ENCODE results near the gene NINJ2. TPM values are rescaled to one million over a fixed set of nuclear protein-coding genes. Genes with fewer than 3 reads are reported as not detected.
A peak's percentile ranks its signal among the peaks of the same experiment; 100 is the strongest.
"Not testable (repeated sequence)": the region's sequence is repeated elsewhere in the genome, so short reads cannot be mapped to it uniquely, and the experiment has no call there.

NINJ2 gene
- total RNA-seq, 1 donor from 2014 or later, result 0.69 TPM

GRCh38 chr12:638953-639557, 24.2 kb downstream of the NINJ2 start:
- Mint-ChIP-seq H3K9me3 (no peaks in the 10 kb centered on the region), H3K27me3 (ENCODE audit: low read depth) (no peaks in the 10 kb centered on the region), H3K4me3 (no peak overlapping the region), H3K4me1 (peaks cover 9% of the 10 kb centered on the region), H3K27ac (no peak overlapping the region), H3K36me3 (no peaks in the 10 kb centered on the region)
- no peak for TF ChIP-seq CTCF (IDR thresholded peaks at IDR 0.05; ENCODE audit: unreplicated experiment)
- no peak for DNase-seq (ENCODE audit: low spot score in 2 of 2, unreplicated experiment in 2 of 2)

GRCh38 chr12:636632-637031, 26.6 kb downstream of the NINJ2 start:
- H3K4me3 Mint-ChIP-seq, result no peak overlapping the region
- no peak for TF ChIP-seq CTCF (IDR thresholded peaks at IDR 0.05; ENCODE audit: unreplicated experiment)
- no peak for DNase-seq (ENCODE audit: low spot score in 2 of 2, unreplicated experiment in 2 of 2)
- H3K36me3 Mint-ChIP-seq, result no peaks in the 10 kb centered on the region
- peaks cover 18% of the 10 kb centered on the region for H3K4me1 Mint-ChIP-seq
- H3K27ac Mint-ChIP-seq, result no peak overlapping the region
- H3K27me3 Mint-ChIP-seq (ENCODE audit: low read depth), result no peaks in the 10 kb centered on the region
- H3K9me3 Mint-ChIP-seq, result no peaks in the 10 kb centered on the region

GRCh38 chr12:633731-634130, 29.5 kb downstream of the NINJ2 start:
- Mint-ChIP-seq H3K9me3 (no peaks in the 10 kb centered on the region), H3K4me3 (no peak overlapping the region), H3K36me3 (no peaks in the 10 kb centered on the region), H3K27ac (peak overlapping the region; percentile 89), H3K4me1 (peaks cover 28% of the 10 kb centered on the region), H3K27me3 (ENCODE audit: low read depth) (no peaks in the 10 kb centered on the region)
- no peak for DNase-seq (ENCODE audit: low spot score in 2 of 2, unreplicated experiment in 2 of 2)
- no peak for TF ChIP-seq CTCF (IDR thresholded peaks at IDR 0.05; ENCODE audit: unreplicated experiment)

GRCh38 chr12:632102-632696, 31.0 kb downstream of the NINJ2 start:
- Mint-ChIP-seq H3K36me3 (no peaks in the 10 kb centered on the region), H3K9me3 (no peaks in the 10 kb centered on the region), H3K27ac (peak overlapping the region; percentile 89), H3K4me1 (peaks cover 28% of the 10 kb centered on the region), H3K4me3 (no peak overlapping the region), H3K27me3 (ENCODE audit: low read depth) (no peaks in the 10 kb centered on the region)
- TF ChIP-seq CTCF (IDR thresholded peaks at IDR 0.05; ENCODE audit: unreplicated experiment), result no peak
- DNase-seq (ENCODE audit: low spot score in 2 of 2, unreplicated experiment in 2 of 2), result peak in 1 of 2 experiments; percentile 47

GRCh38 chr12:630656-631632, 32.3 kb downstream of the NINJ2 start:
- Mint-ChIP-seq H3K4me1 (peaks cover 28% of the 10 kb centered on the region), H3K4me3 (no peak overlapping the region), H3K36me3 (no peaks in the 10 kb centered on the region), H3K27me3 (ENCODE audit: low read depth) (no peaks in the 10 kb centered on the region), H3K9me3 (no peaks in the 10 kb centered on the region), H3K27ac (peak overlapping the region; percentile 89)
- TF ChIP-seq CTCF (IDR thresholded peaks at IDR 0.05; ENCODE audit: unreplicated experiment), result no peak
- no peak for DNase-seq (ENCODE audit: low spot score in 2 of 2, unreplicated experiment in 2 of 2)

GRCh38 chr12:628742-629078, 34.5 kb downstream of the NINJ2 start:
- peaks cover 25% of the 10 kb centered on the region for H3K4me1 Mint-ChIP-seq
- not testable (repeated sequence) for H3K27me3 Mint-ChIP-seq (ENCODE audit: low read depth); H3K27ac Mint-ChIP-seq; H3K36me3 Mint-ChIP-seq; H3K4me3 Mint-ChIP-seq; DNase-seq (ENCODE audit: low spot score in 2 of 2, unreplicated experiment in 2 of 2); H3K9me3 Mint-ChIP-seq

Data from mesothelial cell of epicardium (in vitro differentiated cells).